Kidney capillary endothelial cell (primary cell): ENCODE results near the gene RNF213.
"Not testable (repeated sequence)": the region's sequence is repeated elsewhere in the genome, so short reads cannot be mapped to it uniquely, and the experiment has no call there.

Experiments
- DNase-seq: peaks from one replicate; pipeline ENCODE4 v3.0.0-alpha.2; 2018; ENCODE audit warnings: low spot score

The RNF213 gene

GRCh38 chr17:80295146-80295545 lies 34.5 kb downstream of the RNF213 start:
- DNase-seq = no peak

DNA sequence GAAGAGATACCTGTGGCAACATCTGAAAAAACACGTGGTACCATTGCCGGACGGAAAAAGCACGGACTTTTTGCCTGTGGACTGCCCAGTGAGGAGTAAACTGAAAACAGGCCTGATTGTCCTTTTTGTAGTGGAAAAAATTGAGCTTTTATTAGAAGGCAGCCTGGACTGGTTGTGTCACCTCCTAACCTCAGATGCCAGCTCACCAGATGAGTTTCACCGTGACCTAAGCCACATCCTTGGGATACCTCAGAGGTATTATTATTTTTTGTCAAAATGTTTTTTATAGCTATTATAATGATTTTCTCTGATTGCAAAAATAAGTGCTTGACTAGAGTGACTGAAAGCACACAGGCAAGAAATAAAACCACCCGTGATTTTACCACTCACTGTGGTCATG lies 34.9 kb downstream of the RNF213 start:
- no peak for DNase-seq

- DNase-seq = no peak
These were observed 35.6 kb downstream of the RNF213 start for GRCh38 chr17:80296221-80296620.

GRCh38 chr17:80297996-80298560 lies 37.4 kb downstream of the RNF213 start:
- no peak for DNase-seq

DNA sequence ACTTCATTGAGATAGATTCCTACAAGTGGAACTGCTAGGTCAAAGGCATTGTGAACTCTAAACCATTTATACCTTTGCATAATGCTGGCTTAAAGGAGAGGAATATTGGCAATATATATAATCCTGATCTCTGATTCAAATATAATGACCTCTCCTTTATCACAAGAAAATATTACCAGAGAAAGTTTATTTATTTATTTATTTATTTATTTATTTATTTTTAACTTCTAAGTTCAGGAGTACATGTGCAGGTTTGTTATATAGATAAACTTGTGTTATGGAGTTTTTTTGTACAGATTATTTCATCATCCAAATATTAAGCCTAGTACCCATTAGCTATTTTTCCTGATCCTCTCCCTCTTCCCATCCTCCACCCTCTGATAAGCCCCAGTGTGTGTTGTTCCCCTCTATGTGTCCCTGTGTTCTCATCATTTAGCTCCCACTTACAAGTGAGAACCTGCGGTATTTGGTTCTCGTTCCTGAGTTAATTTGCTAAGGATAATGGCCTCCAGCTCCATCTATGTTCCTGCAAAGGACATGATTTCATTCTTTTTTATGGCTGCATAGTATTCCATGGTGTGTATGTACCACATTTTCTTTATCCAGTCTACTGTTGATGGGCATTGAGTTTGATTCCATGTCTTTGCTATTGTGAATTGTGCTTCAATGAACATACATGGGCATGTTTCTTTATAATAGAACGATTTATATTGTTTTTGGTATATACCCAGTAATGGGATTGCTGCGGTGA lies 38.9 kb downstream of the RNF213 start:
- DNase-seq = not testable (repeated sequence)

DNA sequence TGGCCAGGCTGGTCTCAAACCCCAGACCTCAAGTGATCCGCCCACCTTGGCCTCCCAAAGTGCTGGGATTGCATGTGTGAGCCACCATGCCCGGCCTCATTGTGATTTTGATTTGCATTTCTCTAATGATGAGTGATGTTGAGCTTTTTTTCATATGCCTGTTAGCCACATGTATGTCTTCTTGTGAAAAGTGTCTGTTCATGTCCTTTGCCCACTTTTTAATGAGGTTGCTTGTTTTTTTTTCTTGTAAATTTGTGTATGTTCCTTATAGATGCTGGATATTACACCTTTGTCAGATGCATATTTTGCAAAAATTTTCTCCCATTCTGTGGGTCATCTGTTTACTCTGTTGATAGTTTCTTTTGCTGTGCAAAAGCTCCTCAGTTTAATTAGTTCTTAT lies 40.1 kb downstream of the RNF213 start:
- DNase-seq = not testable (repeated sequence)

DNA sequence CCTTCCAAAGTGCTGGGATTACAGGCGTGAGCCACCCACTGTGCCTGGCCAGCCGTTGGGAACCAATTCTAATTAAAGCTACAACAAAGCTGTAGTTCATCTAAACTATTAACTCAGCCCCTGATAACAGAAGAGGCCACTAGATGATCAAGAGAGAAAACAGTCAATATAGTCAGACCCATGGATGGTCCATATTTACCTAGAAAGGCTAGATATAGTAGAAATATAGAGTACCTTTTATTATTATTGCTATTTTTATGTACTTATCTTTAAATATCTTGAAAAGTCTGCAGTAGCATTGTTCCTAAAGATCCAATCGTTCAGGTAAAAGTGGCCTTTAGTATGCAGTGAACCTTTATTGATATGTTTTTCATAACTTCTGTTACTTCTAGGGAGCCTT lies 43.2 kb downstream of the RNF213 start:
- DNase-seq = no peak

- DNase-seq = no peak
These were observed 47.5 kb downstream of the RNF213 start for GRCh38 chr17:80307994-80308691.

GRCh38 chr17:80308692-80309517 lies 48.3 kb downstream of the RNF213 start:
- DNase-seq = no peak

DNA sequence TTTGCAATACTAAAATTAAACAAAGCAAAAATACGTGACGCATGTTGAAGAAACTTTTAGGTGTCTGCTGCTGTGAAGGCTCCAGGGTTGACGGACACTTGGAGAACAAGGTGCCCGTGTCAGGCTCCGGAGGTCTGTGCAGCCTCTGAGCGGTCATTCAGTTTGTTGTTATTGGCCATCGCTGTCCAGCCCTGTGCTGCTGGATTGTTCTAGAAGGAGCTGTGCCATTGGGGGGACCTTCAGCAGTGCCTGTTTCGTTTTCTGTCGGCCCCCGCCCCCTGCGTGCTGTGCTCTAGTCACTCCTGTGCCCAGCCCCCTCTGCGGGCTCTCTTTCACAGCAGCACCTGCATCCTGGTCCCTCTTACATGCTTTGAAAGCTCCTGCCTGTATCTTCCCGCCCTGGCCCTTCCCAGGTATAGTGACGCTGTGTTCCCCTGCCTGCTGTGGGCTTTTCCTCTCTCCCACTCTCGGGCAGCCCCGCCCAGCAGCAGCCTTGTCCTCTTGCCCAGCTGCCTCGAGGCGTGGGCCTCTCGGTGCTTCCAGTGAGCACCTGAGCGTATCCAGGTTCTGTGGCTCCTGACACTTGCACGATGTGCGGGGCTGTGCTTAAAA lies 50.7 kb downstream of the RNF213 start:
- DNase-seq = no peak

GRCh38 chr17:80312621-80313135 lies 52.0 kb downstream of the RNF213 start:
- no peak for DNase-seq

GRCh38 chr17:80313160-80313829 lies 52.6 kb downstream of the RNF213 start:
- DNase-seq = no peak

- not testable (repeated sequence) for DNase-seq
These were observed 53.3 kb downstream of the RNF213 start for GRCh38 chr17:80313946-80314345.

DNA sequence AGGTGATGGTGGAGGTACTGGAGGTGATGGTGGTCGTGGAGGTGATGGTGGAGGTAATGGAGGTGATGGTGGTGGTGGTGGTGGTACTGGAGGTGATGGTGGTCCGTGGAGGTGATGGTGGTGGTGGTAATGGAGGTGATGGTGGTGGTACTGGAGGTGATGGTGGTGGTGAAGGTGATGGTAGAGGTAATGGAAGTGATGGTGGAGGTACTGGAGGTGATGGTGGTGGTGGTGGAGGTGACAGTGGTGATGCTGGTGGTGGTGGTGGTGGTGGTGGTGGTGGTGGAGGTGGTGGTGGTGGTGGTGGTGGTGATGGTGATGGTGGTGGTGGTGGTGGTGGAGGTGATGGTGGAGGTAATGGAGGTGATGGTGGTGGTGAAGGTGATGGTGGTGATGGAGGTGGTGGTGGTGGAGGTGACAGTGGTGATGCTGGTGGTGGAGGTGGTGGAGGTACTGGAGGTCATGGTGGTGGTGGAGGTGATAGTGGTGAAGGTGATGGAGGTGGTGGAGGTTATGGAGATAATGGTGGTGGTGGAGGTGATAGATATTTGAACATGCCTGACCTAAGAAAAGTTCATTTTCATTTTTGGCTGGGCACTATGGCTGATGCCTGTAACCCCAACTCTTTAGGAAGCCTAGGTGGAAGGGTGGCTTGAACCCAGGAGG lies 55.0 kb downstream of the RNF213 start:
- no peak for DNase-seq

DNA sequence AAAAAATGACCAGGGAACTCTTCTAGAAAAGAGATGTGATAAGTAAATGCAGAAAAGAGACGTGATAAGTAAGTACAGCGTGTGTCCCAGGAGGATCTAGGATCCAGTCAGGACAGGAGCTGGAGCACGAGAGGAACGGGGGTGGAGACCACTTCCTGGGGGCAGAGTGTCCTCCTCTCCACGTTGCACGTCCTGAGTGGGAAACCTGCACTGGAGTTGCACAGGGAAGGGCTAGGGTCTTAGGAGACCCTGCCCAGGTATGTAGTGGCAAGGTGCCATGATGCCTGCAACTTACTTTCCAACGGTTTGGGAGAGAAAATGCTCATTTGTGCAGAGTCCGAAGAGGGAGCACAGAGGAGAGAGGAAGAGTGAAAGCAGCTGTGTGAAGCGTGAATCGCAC lies 55.8 kb downstream of the RNF213 start:
- DNase-seq = no peak

DNA sequence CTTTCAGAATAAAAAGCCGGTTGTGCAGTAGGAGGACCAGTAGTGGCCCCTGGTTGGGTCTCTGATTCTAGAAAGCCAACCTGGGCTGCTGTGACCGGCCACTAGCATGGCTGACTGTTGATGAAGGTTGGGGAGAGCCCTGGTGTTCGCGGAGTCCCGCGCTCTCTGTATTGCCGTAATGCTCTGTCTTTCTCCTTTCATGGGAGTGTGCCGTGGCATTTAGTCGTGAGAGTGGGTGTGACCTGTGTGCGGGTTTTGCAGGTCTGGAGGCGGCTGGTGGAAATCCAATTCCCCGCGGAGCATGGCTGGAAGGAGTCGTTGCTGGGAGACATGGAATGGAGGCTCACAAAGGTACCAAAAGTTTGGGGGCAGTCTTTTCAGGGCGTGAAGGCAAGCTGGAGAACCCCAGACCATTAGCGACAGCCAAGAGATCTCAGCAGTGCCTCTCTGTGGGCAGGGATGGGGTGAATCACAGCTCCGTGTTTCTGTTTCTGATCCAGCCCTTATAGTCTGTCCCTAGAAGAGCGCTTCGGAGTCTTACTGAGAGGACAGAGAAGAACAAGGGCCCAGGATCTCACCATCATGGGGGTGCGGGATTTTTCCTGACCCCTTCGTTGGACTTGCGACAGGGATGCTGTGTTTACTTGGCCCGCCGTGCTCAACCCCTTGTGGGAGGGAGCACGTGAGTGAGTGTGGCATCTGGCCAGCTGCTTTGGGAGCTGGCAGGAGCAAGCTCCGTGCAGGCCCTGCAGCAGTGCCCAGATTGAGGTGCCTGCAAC lies 56.5 kb downstream of the RNF213 start:
- DNase-seq = no peak

GRCh38 chr17:80317706-80317980 lies 57.0 kb downstream of the RNF213 start:
- no peak for DNase-seq

GRCh38 chr17:80318166-80318565 lies 57.5 kb downstream of the RNF213 start:
- DNase-seq = no peak

GRCh38 chr17:80319262-80319998 lies 58.8 kb downstream of the RNF213 start:
- DNase-seq = no peak

DNA sequence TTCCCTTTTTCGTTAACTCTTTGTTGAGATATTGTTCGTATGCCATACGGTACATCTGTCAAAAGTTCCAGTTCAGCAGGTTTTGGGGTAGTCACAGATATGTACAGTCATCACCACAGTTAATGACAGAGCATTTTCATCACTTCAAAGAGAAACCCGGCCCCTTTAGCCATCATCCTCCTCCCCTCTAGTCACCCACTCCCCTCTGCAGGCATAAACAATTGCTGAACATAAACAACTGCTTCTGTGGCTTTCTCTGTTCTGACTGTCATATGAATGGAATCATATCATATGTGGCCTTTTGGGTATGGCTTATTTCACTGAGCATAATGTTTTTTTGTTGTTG lies 59.3 kb downstream of the RNF213 start:
- no peak for DNase-seq
